ELF-1 (cell line): ENCODE measurements around the gene LSM4.

Experiments
- DNase-seq: peaks from one replicate; pipeline ENCODE4 v3.0.0-alpha.2; 2016; ENCODE audit warnings: low read depth, low spot score

Gene LSM4

DNA sequence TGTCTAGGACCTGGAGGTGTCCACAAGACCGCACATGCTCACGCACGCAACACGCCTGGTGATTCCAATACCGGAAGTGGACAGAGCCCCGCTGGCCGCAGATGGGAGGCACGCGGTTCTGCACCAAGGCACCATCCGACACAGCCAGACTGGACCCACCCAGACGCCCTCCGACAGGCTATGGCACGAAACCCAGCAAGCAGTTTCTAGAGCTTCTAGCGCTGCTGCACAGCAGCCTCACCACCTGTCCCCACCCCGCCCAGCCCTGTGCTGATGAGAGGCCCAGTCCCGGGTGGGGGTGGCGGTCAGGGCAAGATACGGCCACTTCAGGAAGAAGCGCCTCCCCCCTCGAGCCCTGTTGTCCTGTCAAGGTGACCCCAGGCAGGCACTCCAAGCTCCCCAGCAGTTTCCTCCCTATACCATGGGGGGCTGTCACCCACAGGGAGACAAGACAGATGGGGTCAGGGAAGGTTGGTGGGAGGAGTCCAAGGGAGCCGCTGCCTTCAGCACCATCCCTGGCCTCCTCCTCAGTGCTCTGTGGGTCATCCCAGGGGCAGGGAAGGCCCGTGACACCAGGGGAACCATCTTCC, 11.3 kb downstream of the LSM4 start:
- DNase-seq, result no peak

DNA sequence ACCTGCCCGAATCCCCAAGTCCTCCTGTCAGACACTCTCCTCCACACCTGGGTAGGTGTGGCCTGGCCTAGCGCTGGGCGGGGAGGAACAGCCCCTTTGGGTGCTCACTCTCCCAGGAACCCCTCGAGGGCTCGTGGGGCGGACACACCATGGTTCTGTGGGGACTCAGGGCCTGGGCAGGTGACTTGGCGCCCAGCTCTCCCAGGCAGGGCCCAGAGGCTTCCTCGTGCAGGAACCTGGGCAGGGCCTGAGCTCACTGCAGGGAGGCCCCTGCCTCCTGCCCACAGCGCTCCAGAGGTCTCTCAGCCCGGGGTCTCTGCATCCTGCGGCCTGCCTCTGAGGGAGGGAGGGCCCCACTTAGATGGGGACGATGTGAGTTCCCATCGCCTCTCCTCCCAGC, 11.9 kb downstream of the LSM4 start:
- no peak for DNase-seq

DNA sequence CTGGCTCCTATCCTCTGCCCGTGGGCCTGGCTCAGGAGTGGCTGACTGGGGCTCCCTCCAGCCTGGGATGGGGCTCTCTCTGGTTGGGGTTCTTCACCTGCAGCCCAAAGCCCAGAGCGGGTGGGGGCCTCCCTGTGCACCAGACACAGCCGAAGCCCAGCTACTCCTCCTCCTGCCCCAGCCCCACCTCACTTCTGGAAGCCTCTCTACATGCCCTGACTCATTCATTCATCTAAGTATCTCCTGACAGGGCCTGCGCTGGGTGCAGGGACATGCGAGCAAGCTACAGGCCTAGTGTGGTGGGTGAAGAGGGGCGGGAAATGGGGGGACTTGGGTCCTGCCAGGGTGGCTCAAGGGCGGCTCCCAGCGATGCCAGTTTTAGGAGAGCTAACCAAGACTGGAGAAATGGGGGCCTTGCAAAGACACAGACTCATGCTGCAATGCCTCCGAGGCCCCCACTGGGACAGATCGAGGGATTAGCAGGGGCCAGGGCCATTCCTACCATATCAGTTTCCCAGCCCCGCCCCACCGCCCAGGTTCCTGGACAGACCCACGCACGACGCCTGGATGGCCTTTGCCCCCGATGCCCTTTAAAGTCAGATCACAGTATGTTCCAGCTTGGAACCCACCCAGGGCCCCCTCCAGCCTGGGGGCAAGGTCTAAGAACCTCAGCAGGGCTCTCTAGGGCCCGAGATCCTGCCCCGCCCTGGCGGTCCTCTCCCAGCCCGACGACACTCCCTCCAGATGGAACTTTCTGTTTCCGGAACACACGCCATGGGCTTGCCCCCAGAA, 12.6 kb downstream of the LSM4 start:
- DNase-seq, result no peak

DNA sequence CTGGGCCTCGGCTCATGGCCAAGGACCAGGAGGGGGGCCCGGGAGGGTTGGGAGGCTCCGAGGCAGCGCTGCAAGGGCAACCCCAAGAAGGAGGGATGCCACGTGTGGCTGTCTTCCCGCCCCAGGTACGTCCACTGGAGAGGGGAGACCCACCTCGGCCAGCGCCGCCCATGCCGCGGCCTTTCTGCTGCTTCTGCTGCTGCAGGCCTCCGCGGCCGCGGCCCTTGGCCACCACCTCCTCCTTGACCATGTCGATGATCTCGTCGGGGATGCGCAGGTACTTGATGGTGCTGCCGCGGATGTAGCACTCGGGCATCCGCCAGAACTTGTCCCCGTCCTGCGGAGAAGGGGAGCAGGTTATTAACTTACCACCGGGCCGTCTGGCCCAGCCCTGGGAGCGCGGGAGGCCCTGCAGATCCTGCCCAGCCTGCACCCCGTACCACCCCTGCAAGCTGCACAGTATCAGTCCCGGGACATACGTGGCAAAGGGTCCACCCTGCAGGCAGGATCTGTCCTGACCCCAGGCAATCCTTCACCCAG, 13.3 kb downstream of the LSM4 start:
- no peak for DNase-seq

DNA sequence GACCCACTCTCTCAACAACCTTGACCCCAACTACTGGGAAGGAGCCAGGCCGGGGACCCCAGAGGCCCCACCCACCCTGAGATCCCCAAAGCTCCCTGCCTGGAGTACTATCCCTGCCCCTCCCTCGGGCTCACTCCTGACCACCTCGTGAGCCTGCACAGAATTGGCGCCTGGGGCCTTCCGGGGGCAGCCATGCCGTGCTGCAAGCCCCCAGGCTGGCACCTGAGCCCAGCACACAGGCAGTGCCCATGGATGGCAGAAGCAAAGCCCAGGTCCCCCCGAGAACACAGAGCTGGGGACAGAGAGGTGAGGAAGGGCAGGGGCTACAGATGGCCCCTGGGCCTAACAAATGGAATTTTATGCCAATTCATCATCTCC, 13.9 kb downstream of the LSM4 start:
- DNase-seq, result no peak

DNA sequence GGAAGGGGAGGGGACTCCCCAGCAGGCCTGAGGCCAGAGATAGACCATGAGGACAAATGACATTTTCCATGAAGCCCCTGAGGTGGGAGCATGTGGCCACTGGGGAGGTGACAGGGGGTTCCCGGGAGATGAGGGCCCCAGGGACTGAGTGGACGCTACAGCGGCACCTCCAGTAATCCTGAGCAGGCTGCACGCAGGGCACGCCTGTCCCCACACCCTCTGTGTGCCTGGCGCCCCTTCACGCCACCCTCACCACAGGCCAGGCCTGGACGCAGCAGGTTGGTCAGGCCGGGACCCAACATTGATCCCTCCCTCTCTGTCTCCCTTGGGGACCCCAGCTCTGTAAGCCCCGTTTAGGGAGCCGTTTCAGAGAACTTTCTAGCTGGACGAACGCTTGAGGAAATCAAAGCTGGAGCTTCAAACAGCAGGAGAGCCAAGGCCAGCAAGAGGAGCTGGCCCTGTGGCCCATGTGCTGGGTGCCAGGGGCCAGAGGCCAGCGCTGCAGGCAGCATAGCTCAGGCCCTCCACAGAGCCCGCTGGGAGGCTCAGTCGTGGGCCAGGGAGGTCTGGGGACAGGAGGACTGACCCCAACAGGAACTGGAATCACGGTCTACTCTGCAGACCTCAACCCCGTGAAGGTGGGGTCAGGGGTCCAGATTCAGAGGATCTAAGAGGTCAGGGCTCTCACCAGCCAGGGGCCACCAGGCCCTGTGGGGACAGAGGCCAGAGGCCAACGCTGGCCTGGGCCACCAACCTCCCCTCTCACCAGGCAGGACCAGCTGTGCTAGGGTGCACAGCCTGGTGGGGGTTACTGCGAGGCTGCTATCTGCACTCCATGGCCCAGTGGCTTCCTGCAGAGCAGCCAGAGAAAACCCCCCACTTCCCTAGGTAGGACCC, 14.6 kb downstream of the LSM4 start:
- no peak for DNase-seq

DNA sequence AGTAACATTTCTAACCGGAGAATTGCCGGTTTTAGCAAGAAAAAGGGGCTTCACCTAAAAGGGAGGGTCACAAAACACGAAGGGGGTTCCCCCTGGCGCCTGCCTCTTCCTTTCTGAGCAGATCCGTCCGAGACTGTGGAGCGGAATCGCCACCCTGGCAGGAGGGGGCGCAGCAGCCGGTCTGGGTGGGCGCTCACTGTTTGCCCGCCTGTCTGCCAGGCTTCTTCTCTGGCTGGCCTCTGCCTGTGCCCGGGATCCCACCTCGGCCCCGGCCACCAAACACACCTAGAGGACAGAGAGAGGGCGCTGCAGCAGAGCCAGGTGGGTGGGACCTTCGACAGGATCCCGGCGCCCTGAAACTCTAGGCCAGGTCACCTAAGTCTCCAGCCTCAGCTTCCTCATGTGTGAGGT, 15.6 kb downstream of the LSM4 start:
- no peak for DNase-seq

DNA sequence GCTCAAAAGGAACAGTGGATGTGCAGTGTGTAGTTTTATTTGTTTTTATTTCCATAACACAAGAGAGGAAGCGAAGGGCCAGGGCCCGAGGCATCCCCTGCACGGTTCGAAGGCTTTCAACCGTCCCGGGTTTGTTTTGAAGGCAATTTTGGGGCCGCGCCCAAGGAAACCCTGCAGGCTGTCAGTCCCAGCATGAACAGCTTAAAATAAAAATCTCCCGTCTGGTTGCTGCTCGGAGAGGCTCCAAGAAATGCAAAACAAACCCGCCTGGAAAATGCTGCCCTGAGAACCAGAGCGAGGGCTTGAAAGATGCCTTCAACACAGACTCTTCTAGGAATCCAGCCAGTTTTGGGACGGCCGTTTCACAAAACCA, 16.0 kb downstream of the LSM4 start:
- peak; percentile 42 for DNase-seq

DNA sequence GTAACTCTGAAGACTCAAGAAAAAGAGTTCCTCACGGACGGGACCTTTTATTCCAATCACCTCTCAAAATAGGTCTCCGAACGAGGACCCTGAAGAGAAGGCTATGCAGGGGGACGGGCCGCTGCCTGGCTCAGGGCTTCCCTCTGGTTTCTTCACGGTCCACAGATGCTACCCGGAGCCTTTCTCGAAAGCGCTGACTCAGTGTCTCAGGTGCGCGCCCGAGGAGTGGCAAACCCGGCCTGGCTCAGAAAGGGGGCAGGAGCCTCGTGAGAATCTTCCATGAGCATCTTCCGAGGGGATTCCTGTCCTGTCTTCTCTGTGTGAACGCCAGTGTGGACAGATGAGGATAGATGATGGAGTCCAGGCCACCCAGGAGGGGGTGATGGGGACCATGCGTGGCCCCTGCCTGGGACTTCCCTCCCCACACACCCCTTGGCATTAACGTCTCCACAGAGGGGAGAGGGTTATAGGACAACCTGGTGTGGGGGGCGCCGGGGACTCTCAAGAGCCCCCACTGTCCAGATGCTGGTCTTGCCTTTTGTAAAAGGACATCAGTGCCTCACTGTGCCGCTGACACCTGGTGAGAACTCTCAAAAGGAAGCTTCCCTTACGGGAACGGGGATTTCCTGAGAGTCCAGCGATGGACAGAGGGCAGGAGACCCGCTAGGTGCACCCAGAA, 16.5 kb downstream of the LSM4 start:
- DNase-seq, result no peak

DNA sequence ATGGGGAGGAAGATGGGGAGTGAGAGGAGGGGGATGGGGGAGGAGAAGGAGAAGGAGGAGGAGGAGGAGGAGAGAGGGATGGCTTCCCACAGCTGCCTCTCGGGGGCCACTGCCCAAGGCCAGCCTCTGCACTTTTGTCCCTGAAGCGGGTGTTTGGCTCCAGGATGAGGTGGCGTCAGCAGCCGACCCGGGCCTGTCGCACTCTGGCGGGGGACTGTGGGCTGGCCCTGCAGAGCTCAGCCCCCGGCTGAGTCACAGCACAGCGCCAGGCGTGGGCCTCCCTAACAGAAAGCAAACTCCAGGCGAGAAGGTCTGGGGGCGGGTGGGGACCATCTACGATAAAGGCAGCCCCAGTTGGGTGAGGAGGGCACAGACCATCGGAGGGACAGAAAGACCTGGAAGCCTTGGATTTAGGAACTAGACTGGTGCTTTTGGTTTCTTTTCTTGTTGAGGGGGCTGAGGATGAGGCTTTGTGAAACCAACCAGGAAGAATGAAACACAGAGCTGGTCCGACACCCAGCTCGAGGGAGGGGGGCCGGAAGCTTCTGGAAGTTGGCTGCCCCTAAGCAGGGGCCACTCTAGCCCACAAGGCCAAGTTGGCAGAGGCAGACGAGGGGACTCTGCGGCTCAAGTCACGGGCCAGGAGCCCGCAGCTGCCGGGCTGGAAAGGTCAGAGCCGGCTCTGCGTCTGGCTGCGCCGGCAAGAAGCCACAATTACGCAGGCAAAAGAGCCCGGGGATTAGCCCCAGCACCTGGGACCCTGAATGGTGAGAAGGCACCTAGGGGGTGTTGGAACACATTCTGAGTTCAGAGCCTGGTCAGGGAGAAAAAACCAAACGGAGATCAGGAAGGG, 18.2 kb downstream of the LSM4 start:
- DNase-seq, result peak; percentile 74

DNA sequence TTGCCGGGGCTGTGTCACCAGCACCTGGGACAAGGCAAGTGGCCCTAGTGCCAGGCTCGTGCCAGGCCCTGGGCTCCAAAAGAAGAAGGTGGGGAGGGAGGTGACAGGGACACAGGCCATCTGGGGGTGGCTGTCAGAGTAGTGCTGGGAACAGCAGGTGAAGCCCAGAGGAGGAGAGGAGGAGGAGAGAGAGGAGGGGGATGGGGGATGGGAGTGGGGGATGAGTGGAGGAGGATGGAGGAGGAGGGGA, 18.7 kb downstream of the LSM4 start:
- DNase-seq, result no peak

DNA sequence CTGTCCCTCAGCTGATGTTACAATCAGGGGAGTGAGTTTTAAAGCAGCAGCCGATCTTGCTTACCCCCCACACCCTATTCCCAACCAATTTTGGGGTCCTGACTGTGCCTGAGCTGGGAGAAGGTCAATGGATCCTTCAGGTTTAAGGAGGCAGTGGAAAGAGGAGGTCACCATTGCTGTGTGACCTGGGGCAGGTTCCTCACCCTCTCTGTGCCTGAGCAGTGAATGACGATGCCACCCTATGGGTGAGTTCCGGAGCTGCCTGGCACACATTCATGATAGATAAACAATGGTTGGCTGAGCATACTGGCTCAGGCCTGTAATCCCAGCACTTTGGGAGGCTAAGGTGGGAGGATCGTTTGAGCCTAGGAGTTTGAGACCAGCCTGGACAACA, 21.2 kb downstream of the LSM4 start:
- DNase-seq, result no peak

DNA sequence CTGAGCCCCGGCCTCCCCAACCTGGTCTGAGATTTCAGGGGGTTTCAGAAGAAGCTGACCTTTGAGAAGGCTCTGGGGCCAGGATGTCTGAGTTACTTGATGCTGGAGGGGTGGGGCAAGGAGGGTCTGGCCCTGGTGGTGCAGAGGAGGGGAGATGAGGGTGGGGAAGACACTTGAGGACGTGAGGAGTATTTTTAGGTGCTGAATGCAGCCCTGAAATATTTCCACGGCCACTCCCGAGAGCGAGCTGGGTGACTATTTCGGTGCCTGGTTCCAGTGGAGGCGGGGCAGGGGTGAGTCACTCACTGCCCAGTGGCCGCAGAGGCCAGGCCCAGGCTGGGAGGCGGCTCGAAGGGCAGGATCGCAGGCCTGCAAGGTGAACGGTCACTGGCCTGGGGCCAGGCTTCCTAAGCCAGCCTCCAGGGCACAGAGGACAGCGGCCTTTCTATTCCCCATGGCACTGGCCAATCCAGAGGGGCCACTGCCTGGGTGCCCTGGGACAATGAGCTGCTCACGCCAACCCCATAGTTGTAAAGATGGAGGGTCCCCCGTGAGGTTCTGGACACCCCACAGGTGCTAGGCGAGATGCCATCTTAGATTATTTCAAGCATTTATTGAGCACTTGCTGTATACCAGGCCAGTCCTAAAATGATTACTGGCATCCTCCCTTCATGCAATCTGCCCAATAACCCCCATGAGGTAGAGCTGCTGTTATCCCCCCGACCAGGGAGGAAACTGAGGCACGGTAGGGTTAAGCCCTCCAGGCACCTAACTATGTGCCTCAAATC, 21.8 kb downstream of the LSM4 start:
- peak; percentile 73 for DNase-seq

DNA sequence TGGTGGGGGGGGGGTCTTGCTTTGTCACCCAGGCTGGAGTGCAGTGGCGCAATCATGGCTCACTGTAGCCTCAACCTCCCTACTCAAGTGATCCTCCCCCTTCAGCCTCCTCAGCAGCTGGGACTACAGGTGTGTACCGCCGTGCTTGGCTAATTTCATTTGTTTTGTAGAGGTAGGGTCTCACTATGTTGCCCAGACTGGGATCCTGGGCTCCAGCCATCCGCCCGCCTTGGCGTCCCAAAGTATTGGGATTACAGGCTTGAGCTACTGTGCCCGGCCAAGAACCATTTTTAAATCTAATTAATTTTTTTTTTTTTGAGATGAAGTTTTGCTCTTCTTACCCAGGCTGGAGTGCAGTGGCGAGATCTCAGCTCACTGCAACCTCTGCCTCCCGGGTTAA, 23.2 kb downstream of the LSM4 start:
- no peak for DNase-seq

DNA sequence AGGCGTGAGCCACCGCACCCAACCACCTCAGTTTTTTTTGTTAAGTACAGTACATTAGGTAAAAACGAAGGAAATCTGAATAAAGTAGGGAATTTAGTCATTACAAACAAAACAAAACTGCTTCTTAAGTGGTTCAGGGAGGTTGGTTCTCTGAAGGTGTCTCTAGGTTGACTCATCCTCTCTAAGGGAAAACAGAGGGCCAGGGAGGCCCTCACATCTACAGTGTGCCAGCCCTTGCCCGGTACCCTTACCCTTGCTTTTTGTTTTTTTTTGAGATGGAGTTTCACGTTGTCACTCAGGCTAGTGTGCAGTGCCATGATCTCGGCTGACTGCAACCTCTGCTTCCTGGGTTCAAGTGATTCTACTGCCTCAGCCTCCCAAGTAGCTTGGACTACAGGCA, 24.3 kb downstream of the LSM4 start:
- no peak for DNase-seq

DNA sequence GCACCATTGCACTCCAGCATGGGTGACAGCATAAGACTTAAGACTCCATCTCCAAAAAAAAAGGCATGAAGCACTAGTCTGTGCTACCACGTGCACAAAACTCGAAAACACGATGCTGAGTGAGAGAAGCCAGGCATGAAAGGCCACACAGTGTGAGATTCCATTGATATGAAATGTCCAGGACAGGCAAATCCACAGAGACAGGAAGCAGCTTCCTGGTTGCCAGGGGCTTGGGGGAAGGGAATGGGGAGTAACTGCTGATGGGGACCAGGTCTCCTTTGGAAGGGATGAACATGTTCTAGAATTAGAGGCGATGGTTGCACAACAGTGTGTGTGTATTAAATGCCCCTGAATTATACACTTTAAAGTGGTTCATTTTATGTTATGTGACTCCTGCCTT, 25.6 kb downstream of the LSM4 start:
- DNase-seq, result no peak

DNA sequence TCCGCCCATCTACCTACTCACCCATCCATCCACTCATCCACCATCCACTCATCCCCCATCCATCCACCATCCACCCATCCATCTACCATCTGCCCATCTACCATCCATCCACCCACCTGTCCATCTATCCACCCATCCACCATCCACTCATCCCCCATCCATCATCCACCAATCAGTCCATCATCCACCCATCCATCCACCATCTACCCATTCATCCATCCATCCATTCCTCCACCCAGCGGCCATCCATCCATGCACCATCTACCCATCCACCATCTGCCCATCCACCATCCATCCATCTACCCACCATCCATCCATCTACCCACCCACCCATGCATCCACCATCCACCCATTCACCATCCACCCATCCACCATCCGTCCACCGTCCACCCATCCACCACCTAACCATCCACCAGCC, 27.8 kb downstream of the LSM4 start:
- DNase-seq, result no peak

DNA sequence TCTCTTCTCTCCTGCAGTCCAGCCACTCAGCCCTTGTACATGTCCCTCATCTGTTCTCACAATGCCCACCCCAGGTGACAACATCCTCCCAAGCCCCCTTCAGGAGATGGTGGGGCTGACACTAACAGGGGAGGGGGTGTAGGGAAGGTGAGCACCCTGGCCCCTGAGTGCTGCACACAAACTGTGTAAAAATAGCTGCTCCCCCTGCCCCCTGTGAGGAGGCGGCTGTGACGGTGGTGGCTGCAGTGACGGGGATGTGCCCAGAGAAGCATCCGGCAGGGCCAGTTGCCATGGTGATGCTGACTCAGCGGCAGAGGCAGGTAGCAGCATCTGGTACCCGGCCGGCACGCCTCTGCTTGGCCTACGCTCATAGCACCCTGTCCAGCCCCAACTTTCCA, 28.4 kb downstream of the LSM4 start:
- DNase-seq, result peak; percentile 66

DNA sequence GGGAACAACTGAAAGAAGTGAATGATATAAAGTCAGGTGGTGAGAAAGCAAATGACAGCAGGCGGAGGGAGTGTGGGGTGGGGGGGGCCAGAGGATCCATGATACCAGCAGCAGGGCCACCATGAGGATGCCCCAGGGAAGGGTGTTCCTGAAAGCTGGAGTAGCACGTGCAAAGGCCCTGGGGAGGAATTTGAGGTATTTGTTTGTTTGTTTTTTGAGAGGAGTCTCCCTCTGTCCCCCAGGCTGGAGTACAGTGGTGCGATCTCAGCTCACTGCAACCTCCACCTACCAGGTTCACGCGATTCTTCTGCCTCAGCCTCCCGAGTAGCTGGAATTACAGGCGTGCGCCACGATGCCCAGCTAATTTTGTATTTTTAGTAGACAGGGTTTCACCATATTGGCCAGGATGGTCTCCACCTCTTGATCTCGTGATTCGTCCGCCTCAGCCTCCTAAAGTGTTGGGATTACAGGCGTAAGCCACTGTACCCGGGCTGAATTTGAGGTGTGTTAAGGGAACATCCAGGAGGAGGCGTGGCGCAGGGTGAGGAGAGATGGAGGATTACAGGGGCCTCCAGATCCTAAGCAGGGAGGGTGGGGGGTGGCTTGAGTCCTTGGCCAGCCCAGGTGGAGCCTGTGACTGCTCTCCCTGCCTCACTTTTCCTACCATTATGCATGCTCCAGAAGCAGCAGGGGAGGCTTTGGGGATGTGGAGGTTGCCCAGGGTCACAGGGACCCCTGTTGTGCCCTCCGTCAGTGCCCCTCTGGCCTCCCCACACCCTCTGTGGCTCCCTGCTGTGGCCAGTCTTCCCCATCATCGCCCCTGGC, 29.0 kb downstream of the LSM4 start:
- DNase-seq, result peak; percentile 91
